HCT116 (cell line): Measurements from ENCODE around the gene JSRP1. TPM values are rescaled to one million over a fixed set of nuclear protein-coding genes. Genes with fewer than 3 reads are reported as not detected.

ENCODE experiments used
- ATAC-seq: fragments of 200-7000 bp; cut with Tn5 transposase; 2 replicates; pipeline ENCODE4 v1.9.1; 2020; ENCODE audit warnings: mild to moderate bottlenecking, moderate library complexity
- BruUV-seq: library from RNA; stranded (reverse); fragments of 400-500 nt; replicated peaks from 2 replicates; lab custom pipeline; 2021; lab: Mats Ljungman, UMichigan
- CTCF ChIA-PET: fragments of 300-600 bp; sonication (Branson Sonifier 250); formaldehyde crosslinking; loops from one replicate; lab custom pipeline; 2021; ENCODE audit warnings: antibody characterized with exemption; lab: Charles Lee
- POLR2A ChIA-PET: fragments of 300-600, 350-600 bp; sonication (Branson Sonifier 250); formaldehyde crosslinking; loops from one replicate; lab custom pipeline; 2021; ENCODE audit warnings: antibody characterized with exemption; lab: Charles Lee
- RAD21 ChIA-PET, 2 experiments: fragments of 300-600 bp; sonication (Branson Sonifier 250); formaldehyde crosslinking; loops; one replicate each; lab custom pipeline; 2023; ENCODE audit warnings: low total read pairs in 2 of 2; ENCODE audit not compliant: uncharacterized antibody in 2 of 2, unreplicated experiment in 2 of 2, low non-redundant PET in 1 of 2; lab: Charles Lee
- DNase-seq: peaks from one replicate; pipeline ENCODE4 v3.0.0-alpha.2; 2010; ENCODE audit warnings: low read depth, low spot score
- H2AFZ ChIP-seq: fragments of 200-600 bp; shearing (Covaris generic), sonication (generic); 2 replicates; pipeline ENCODE4 v1.6.1; 2017; ENCODE audit warnings: low read depth, mixed run types, mixed read lengths, antibody characterized with exemption, low read length; ENCODE audit not compliant: poor library complexity, severe bottlenecking
- H3K27ac ChIP-seq: 2 replicates; pipeline ENCODE4 v1.5.1; 2012; ENCODE audit warnings: low read depth, low read length
- H3K27me3 ChIP-seq: fragments of 200-600 bp; sonication (generic); 2 replicates; pipeline ENCODE4 v1.6.1; 2016; ENCODE audit warnings: mixed run types, low read length, mixed read lengths; ENCODE audit not compliant: insufficient read depth
- H3K36me3 ChIP-seq, 2 experiments: fragments of 200-500 bp in 1 of 2; fragments of 200-600 bp in 1 of 2; sonication (Bioruptor generic) in 1 of 2; sonication (generic) in 1 of 2; 2 replicates each; pipeline versions ENCODE4 v1.5.1 to v1.6.1; 2014 to 2016; ENCODE audit warnings: low read length in 2 of 2, inconsistent platforms in 1 of 2, mixed read lengths in 1 of 2, mixed run types in 1 of 2; ENCODE audit not compliant: insufficient read depth in 2 of 2, control insufficient read depth in 1 of 2
- H3K4me1 ChIP-seq, 2 experiments: fragments of 200-600 bp in 1 of 2; sonication (generic) in 1 of 2; 2 replicates each; pipeline versions ENCODE4 v1.5.1 to v1.6.1; 2012 to 2017; ENCODE audit warnings: low read length in 2 of 2, inconsistent platforms in 1 of 2, mild to moderate bottlenecking in 1 of 2, mixed read lengths in 1 of 2, mixed run types in 1 of 2, moderate library complexity in 1 of 2; ENCODE audit not compliant: insufficient read depth in 2 of 2, control insufficient read depth in 1 of 2
- H3K4me2 ChIP-seq: fragments of 200-600 bp; sonication (generic); 2 replicates; pipeline ENCODE4 v1.6.1; 2017; ENCODE audit warnings: mixed run types, low read length, mixed read lengths
- H3K4me3 ChIP-seq, 2 experiments: fragments of 200-600 bp in 1 of 2; sonication (generic) in 1 of 2; replicated peaks in 1 of 2; 2 replicates each; pipeline ENCODE4 v1.5.1; 2011 to 2016; ENCODE audit warnings: low read length in 2 of 2, control low read depth in 1 of 2, low read depth in 1 of 2, mild to moderate bottlenecking in 1 of 2, mixed read lengths in 1 of 2, mixed run types in 1 of 2
- H3K79me2 ChIP-seq: fragments of 200-600 bp; sonication (generic); 2 replicates; pipeline ENCODE4 v1.6.1; 2017; ENCODE audit warnings: mild to moderate bottlenecking, mixed run types, low read length, moderate library complexity, mixed read lengths; ENCODE audit not compliant: insufficient read depth
- H3K9ac ChIP-seq: fragments of 200-600 bp; sonication (generic); 2 replicates; pipeline ENCODE4 v1.6.1; 2016; ENCODE audit warnings: low read length, mixed read lengths
- H3K9me2 ChIP-seq: fragments of 200-600 bp; sonication (generic), shearing (Covaris generic); 2 replicates; pipeline ENCODE4 v1.6.1; 2017; ENCODE audit warnings: mixed run types, mild to moderate bottlenecking, moderate library complexity; ENCODE audit not compliant: insufficient read depth
- H3K9me3 ChIP-seq, 2 experiments: fragments of 200-500 bp in 1 of 2; fragments of 200-600 bp in 1 of 2; sonication (Bioruptor generic) in 1 of 2; sonication (generic) in 1 of 2; 2 replicates each; pipeline ENCODE4 v1.6.1; 2014 to 2017; ENCODE audit warnings: low read length in 2 of 2, mixed read lengths in 2 of 2, inconsistent platforms in 1 of 2, low read depth in 1 of 2, mild to moderate bottlenecking in 1 of 2, mixed run types in 1 of 2, moderate library complexity in 1 of 2; ENCODE audit not compliant: control insufficient read depth in 1 of 2, insufficient read depth in 1 of 2
- H4K20me1 ChIP-seq: fragments of 200-600 bp; sonication (generic), shearing (Covaris generic); 2 replicates; pipeline ENCODE4 v1.6.1; 2017; ENCODE audit warnings: mixed run types, mild to moderate bottlenecking, moderate library complexity; ENCODE audit not compliant: insufficient read depth
- CBX3 ChIP-seq: IDR thresholded peaks from 2 replicates; pipeline ENCODE4 v1.6.1; 2012; ENCODE audit warnings: low read depth
- CEBPB ChIP-seq: IDR thresholded peaks from 2 replicates; pipeline ENCODE4 v1.6.1; 2012; ENCODE audit warnings: low read depth
- EGR1 ChIP-seq: IDR thresholded peaks from 2 replicates; pipeline ENCODE4 v1.6.1; 2012; ENCODE audit warnings: low read depth
- ELF1 ChIP-seq: IDR thresholded peaks from 2 replicates; pipeline ENCODE4 v1.6.1; 2012; ENCODE audit warnings: low read depth, borderline replicate concordance
- EZH2 ChIP-seq: fragments of 200-600 bp; sonication (generic); IDR thresholded peaks from 2 replicates; pipeline ENCODE4 v1.6.1; 2017; ENCODE audit warnings: antibody characterized with exemption, mixed run types
- FOSL1 ChIP-seq: IDR thresholded peaks from 2 replicates; pipeline ENCODE4 v1.6.1; 2012; ENCODE audit warnings: low read depth
- JUND ChIP-seq: IDR thresholded peaks from 2 replicates; pipeline ENCODE4 v1.6.1; 2012
- POLR2A ChIP-seq: IDR thresholded peaks from 2 replicates; pipeline ENCODE4 v1.7.0; 2011; ENCODE audit warnings: borderline replicate concordance; ENCODE audit not compliant: insufficient read depth, insufficient read length; ENCODE audit errors: extremely low read depth
- YY1 ChIP-seq: IDR thresholded peaks from 2 replicates; pipeline ENCODE4 v1.6.1; 2011; ENCODE audit warnings: low read length, low read depth, moderate library complexity, mild to moderate bottlenecking; ENCODE audit not compliant: insufficient replicate concordance; ENCODE audit errors: extremely low read depth
- ZFX ChIP-seq: fragments of 450-650 bp; IDR thresholded peaks from 2 replicates; pipeline ENCODE4 v1.6.1; 2017
- intact Hi-C: fragments of 100-400 bp; cut with micrococcal nuclease; formaldehyde crosslinking; loops from 2 replicates; pipeline ENCODE4 v1.10.0; 2022
- total RNA-seq: library from RNA; stranded (reverse); gene quantifications from one replicate; pipeline ENCODE4 v1.2.1, GENCODE V29; 2021; ENCODE audit not compliant: unreplicated experiment

Gene JSRP1
- total RNA-seq, 1 experiment from 2014 or later, result 0.30 TPM

DNA sequence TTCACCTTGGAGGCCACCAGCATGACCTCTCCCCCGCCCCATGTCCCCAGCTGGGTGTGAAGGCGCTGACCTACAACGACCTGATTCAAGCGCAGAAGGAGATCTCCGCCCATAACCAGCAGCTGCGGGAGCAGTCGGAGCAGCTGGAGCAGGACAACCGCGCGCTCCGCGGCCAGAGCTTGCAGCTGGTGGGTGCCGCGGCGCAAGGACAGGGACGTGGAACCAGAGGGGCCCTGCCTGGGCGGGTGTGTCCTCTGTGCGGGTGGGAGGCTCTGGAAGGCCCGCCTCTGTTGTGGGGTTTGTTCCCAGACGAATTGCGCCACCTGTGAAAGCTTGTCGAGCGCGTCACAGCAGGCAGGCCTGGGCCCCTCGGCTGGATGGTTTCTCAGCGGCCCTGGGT lies 42.4 kb downstream of the JSRP1 start:
- DNase-seq (no peak), ATAC-seq (no peak)
- H3K9me3 ChIP-seq, result no peaks in the 10 kb centered on the region
- no peak for TF ChIP-seq EZH2
- no peak overlapping the region for H3K9ac ChIP-seq
- no peaks in the 10 kb centered on the region for H3K9me2 ChIP-seq
- ChIA-PET CTCF (no interaction called here), POLR2A (interaction anchor here (1.5 kb wide), 1 partner anchor 45 kb away, joined by 3 read pairs; no protein-coding TSS in a partner anchor), RAD21 (no interaction called here)
- H3K4me1 ChIP-seq, result no peaks in the 10 kb centered on the region
- H4K20me1 ChIP-seq, result no peaks in the 10 kb centered on the region
- H3K4me3 ChIP-seq, result no peak overlapping the region
- no peak overlapping the region for H3K4me2 ChIP-seq
- no peak overlapping the region for H2AFZ ChIP-seq
- H3K36me3 ChIP-seq, result peaks cover 40 to 57% of the 10 kb centered on the region in 2 experiments; a peak in 3 of 4 replicates
- intact Hi-C loops, result no loop called here
- peaks cover 4% of the 10 kb centered on the region; the same call in 1 of the 2 replicates for H3K79me2 ChIP-seq
- H3K27ac ChIP-seq, result no peak overlapping the region
- no peaks in the 10 kb centered on the region for H3K27me3 ChIP-seq
- BruUV-seq, result no TSS peak

- ChIA-PET POLR2A (interaction anchor here (1.5 kb wide), 1 partner anchor 44 kb away, joined by 3 read pairs; no protein-coding TSS in a partner anchor), CTCF (no interaction called here)
Observed at GRCh38 chr19:2212861-2213711, 43.1 kb downstream of the JSRP1 start.

More at GRCh38 chr19:2212861-2213711, 43.1 kb downstream of the JSRP1 start:
- no peak overlapping the region for H3K9ac ChIP-seq
- peaks cover 39 to 64% of the 10 kb centered on the region in 2 experiments; a peak in 3 of 4 replicates for H3K36me3 ChIP-seq
- H3K4me3 ChIP-seq, result no peak overlapping the region
- no peaks in the 10 kb centered on the region for H3K27me3 ChIP-seq
- no peaks in the 10 kb centered on the region for H3K9me2 ChIP-seq
- peaks cover 9% of the 10 kb centered on the region; the same call in 1 of the 2 replicates for H3K79me2 ChIP-seq
- H3K4me1 ChIP-seq, result no peaks in the 10 kb centered on the region
- H3K9me3 ChIP-seq, result no peaks in the 10 kb centered on the region
- H3K4me2 ChIP-seq, result no peak overlapping the region
- intact Hi-C loops, result no loop called here
- TF ChIP-seq EZH2, result no peak
- no peak for TF ChIP-seq CEBPB
- TF ChIP-seq POLR2A, result no peak
- no peak for TF ChIP-seq CBX3
- no peak for TF ChIP-seq YY1
- TF ChIP-seq FOSL1, result no peak
- no peak for TF ChIP-seq ELF1
- TF ChIP-seq JUND, result no peak
- TF ChIP-seq EGR1, result no peak
- no peak for TF ChIP-seq ZFX
- H2AFZ ChIP-seq, result no peak overlapping the region
- RAD21 ChIA-PET, result no interaction called here
- DNase-seq (no peak), ATAC-seq (no peak)
- no peaks in the 10 kb centered on the region for H4K20me1 ChIP-seq
- H3K27ac ChIP-seq, result no peak overlapping the region
- BruUV-seq, result no TSS peak
